NCI-H1417 treated with DMSO at 0.1 percent for 48 hours (cell line): ENCODE measurements around the gene TUBGCP2.
"Not testable (repeated sequence)": the region's sequence is repeated elsewhere in the genome, so short reads cannot be mapped to it uniquely, and the experiment has no call there.

Experiments used
- DNase-seq: peaks from one replicate; lab custom pipeline; 2025; lab: John Stamatoyannopoulos, UW

The TUBGCP2 gene

GRCh38 chr10:133325440-133326222, 17.0 kb upstream of the TUBGCP2 start:
- no peak for DNase-seq

- DNase-seq: no peak
These were observed 16.2 kb upstream of the TUBGCP2 start for GRCh38 chr10:133324857-133325260.

GRCh38 chr10:133324198-133324792, 15.6 kb upstream of the TUBGCP2 start:
- DNase-seq: no peak

GRCh38 chr10:133322064-133322709, 13.5 kb upstream of the TUBGCP2 start:
- DNase-seq: not testable (repeated sequence)

GRCh38 chr10:133320852-133321422, 12.3 kb upstream of the TUBGCP2 start:
- not testable (repeated sequence) for DNase-seq

GRCh38 chr10:133318494-133319127, 9.9 kb upstream of the TUBGCP2 start:
- DNase-seq: no peak

- no peak for DNase-seq
These were observed 8.1 kb upstream of the TUBGCP2 start for GRCh38 chr10:133316732-133317131.

- DNase-seq: no peak
These were observed 7.6 kb upstream of the TUBGCP2 start for GRCh38 chr10:133316266-133316665.

- no peak for DNase-seq
These were observed 7.2 kb upstream of the TUBGCP2 start for GRCh38 chr10:133315847-133316246.

- no peak for DNase-seq
These were observed 6.2 kb upstream of the TUBGCP2 start for GRCh38 chr10:133314911-133315310.

GRCh38 chr10:133313192-133313591, 4.5 kb upstream of the TUBGCP2 start:
- no peak for DNase-seq

GRCh38 chr10:133312769-133313145, 4.1 kb upstream of the TUBGCP2 start:
- DNase-seq: no peak

- DNase-seq: no peak
These were observed 3.5 kb upstream of the TUBGCP2 start for GRCh38 chr10:133312016-133312768.

- no peak for DNase-seq
These were observed 2.9 kb upstream of the TUBGCP2 start for GRCh38 chr10:133311570-133311969.

GRCh38 chr10:133310789-133311188, 2.1 kb upstream of the TUBGCP2 start:
- no peak for DNase-seq

GRCh38 chr10:133310399-133310755, 1.7 kb upstream of the TUBGCP2 start:
- no peak for DNase-seq

GRCh38 chr10:133309720-133310398, 1.2 kb upstream of the TUBGCP2 start:
- no peak for DNase-seq

- peak; percentile 19 for DNase-seq
These were observed 538 bp upstream of the TUBGCP2 start for GRCh38 chr10:133309100-133309719.

- DNase-seq: no peak
These were observed 774 bp downstream of the TUBGCP2 start for GRCh38 chr10:133307776-133308420.

GRCh38 chr10:133306941-133307379, 1.7 kb downstream of the TUBGCP2 start:
- no peak for DNase-seq
